K562 (cell line): ENCODE results near the gene PLEKHG4B. TPM values are rescaled to one million over a fixed set of nuclear protein-coding genes. Genes with fewer than 3 reads are reported as not detected.
"Not testable (repeated sequence)": the region's sequence is repeated elsewhere in the genome, so short reads cannot be mapped to it uniquely, and the experiment has no call there.

Source experiments
- ELF2 ChIP-seq: fragments of 250-450 bp; sonication (Bioruptor Pico); IDR thresholded peaks from 2 replicates; pipeline ENCODE4 v1.5.0; 2021; ENCODE audit warnings: mild to moderate bottlenecking
- FOXK2 ChIP-seq, 2 experiments: fragments of 450-650 bp; IDR thresholded peaks in 1 of 2; conservative IDR thresholded peaks in 1 of 2; 2 replicates each; pipeline ENCODE4 v1.6.1; 2016; ENCODE audit warnings: low read depth in 2 of 2, mild to moderate bottlenecking in 1 of 2
- HDAC1 ChIP-seq, 2 experiments: fragments of 450-650 bp; IDR thresholded peaks; 2 replicates each; pipeline ENCODE4 v1.6.1; 2016 to 2017; ENCODE audit warnings: inconsistent platforms in 1 of 2, mild to moderate bottlenecking in 1 of 2, moderate library complexity in 1 of 2
- KLF13 ChIP-seq: fragments of 450-650 bp; IDR thresholded peaks from 2 replicates; pipeline ENCODE4 v1.6.1; 2016; ENCODE audit warnings: missing genetic modification characterization, low read depth, mild to moderate bottlenecking, missing compliant biosample characterization, moderate library complexity, borderline replicate concordance
- MNT ChIP-seq, 2 experiments: fragments of 450-650 bp; conservative IDR thresholded peaks; 2 replicates each; pipeline ENCODE4 v1.6.1; 2017; ENCODE audit warnings: mild to moderate bottlenecking in 2 of 2, moderate library complexity in 2 of 2
- MYC ChIP-seq, 2 experiments: fragments of 250-450 bp in 1 of 2; sonication (Bioruptor Pico) in 1 of 2; IDR thresholded peaks; 2 replicates each; pipeline versions ENCODE4 v1.5.1 to v1.6.1; 2012 to 2021; ENCODE audit warnings: low read depth in 2 of 2, borderline replicate concordance in 1 of 2, improper control_type of control experiment in 1 of 2, low read length in 1 of 2, mild to moderate bottlenecking in 1 of 2, moderate library complexity in 1 of 2
- NBN ChIP-seq: fragments of 450-650 bp; IDR thresholded peaks from 2 replicates; pipeline ENCODE4 v1.6.1; 2016; ENCODE audit warnings: low read depth, mild to moderate bottlenecking
- PHF20 ChIP-seq: fragments of 450-650 bp; IDR thresholded peaks from 2 replicates; pipeline ENCODE4 v1.6.1; 2018; ENCODE audit not compliant: partially characterized antibody
- POLR2AphosphoS5 ChIP-seq: IDR thresholded peaks from 2 replicates; pipeline ENCODE4 v1.6.1; 2011; ENCODE audit warnings: mild to moderate bottlenecking, low read depth, low read length, moderate library complexity; ENCODE audit not compliant: control insufficient read depth, insufficient read depth
- SAFB ChIP-seq: fragments of 200-400 bp; formaldehyde crosslinking; IDR thresholded peaks from 2 replicates; pipeline ENCODE4 v1.6.1; 2017; ENCODE audit warnings: low read depth, low read length, borderline replicate concordance
- TBP ChIP-seq: optimal IDR thresholded peaks from 2 replicates; pipeline ENCODE3; 2011; ENCODE audit warnings: low read depth, low read length, improper control_type of control experiment
- TFAP4 ChIP-seq: sonication (generic); formaldehyde crosslinking; IDR thresholded peaks from 2 replicates; pipeline ENCODE4 v1.8.0; 2022; ENCODE audit warnings: missing genetic modification reagents, mild to moderate bottlenecking, moderate library complexity, borderline replicate concordance
- ZBED1 ChIP-seq: IDR thresholded peaks from 2 replicates; pipeline ENCODE4 v1.6.1; 2014
- ZBTB11 ChIP-seq, 3 experiments: fragments of 200-800 bp in 1 of 3; fragments of 250-450 bp in 1 of 3; fragments of 450-650 bp in 1 of 3; sonication (Bioruptor Pico) in 1 of 3; sonication (Bioruptor generic) in 1 of 3; formaldehyde crosslinking in 1 of 3; IDR thresholded peaks; 2 replicates each; pipeline versions ENCODE4 v1.6.1 to v1.8.0; 2016 to 2022; ENCODE audit warnings: mild to moderate bottlenecking in 2 of 3, missing genetic modification characterization in 2 of 3, missing compliant biosample characterization in 1 of 3, moderate library complexity in 1 of 3
- ZBTB9 ChIP-seq: fragments of 450-650 bp; formaldehyde crosslinking; IDR thresholded peaks from 2 replicates; pipeline ENCODE4 v1.4.0; 2020; ENCODE audit warnings: mild to moderate bottlenecking, moderate library complexity
- ZNF165 ChIP-seq: fragments of 250-450 bp; sonication (Bioruptor Pico); IDR thresholded peaks from 2 replicates; pipeline ENCODE4 v1.4.0; 2020; ENCODE audit warnings: borderline replicate concordance
- polyA plus RNA-seq, 8 experiments: library from polyadenylated mRNA; depleted of rRNA in 4 of 8; stranded (reverse) in 5 of 8; unstranded in 3 of 8; fragments of >200 nt; fragmentation: Nextera tagmentation in 2 of 8; fragmentation: Illumina TruSeq in 1 of 8; extraction: Ambion mirVana in 2 of 8; extraction: Trizol in 1 of 8; gene quantifications; 2 replicates each; pipeline versions ENCODE4 v1.2.1 to v1.2.3, GENCODE V29; 2011 to 2014; ENCODE audit warnings: inconsistent platforms in 1 of 8, missing spikeins in 1 of 8
- total RNA-seq, 7 experiments: library from RNA; depleted of rRNA in 6 of 7; stranded (reverse); fragments of >200 nt in 6 of 7; fragmentation: Illumina TruSeq in 2 of 7; extraction: Trizol in 2 of 7; gene quantifications; 2 replicates each; pipeline versions ENCODE4 v1.2.1 to v1.2.3, GENCODE V29; 2011 to 2021; ENCODE audit warnings: low replicate concordance in 1 of 7

Gene PLEKHG4B
- total and polyA plus RNA-seq, 9 of the 15 experiments (the other 6 are each of a cell fraction or from before 2014, with no cell fraction given), result 0.02 TPM; not detected in 8

- TF ChIP-seq MNT (conservative IDR thresholded peaks at IDR 0.05), result peak; percentile 64 to 75; a peak in 3 of 4 replicates
- TF ChIP-seq ZBTB9 (CRISPR knock-in tag), result 0 out of 2 replicates have a peak, but pooled peaks have one; percentile 38
- peak; percentile 17; the same call in 1 of the 2 replicates for TF ChIP-seq NBN
- TF ChIP-seq KLF13 (tag), result peak; percentile 87
- TF ChIP-seq PHF20, result peak; percentile 66
- peak in 1 of 2 experiments; percentile 79; a peak in 2 of 4 replicates for TF ChIP-seq HDAC1 (IDR thresholded peaks at IDR 0.05)
- TF ChIP-seq FOXK2 (conservative IDR thresholded peaks at IDR 0.05 in 1 of 2, IDR thresholded peaks at IDR 0.05 in 1 of 2; ENCODE audit: low read depth in 2 of 2), result peak; percentile 73 to 79; a peak in 3 of 4 replicates
- 0 out of 2 replicates have a peak, but pooled peaks have one; percentile 38 for TF ChIP-seq POLR2AphosphoS5
- TF ChIP-seq ZBED1, result 0 out of 2 replicates have a peak, but pooled peaks have one; percentile 12
- peak; percentile 35; the same call in 1 of the 2 replicates for TF ChIP-seq TFAP4 (CRISPR knock-in tag)
- 0 out of 2 replicates have a peak, but pooled peaks have one; percentile 16 for TF ChIP-seq ZNF165 (CRISPR knock-in tag)
- TF ChIP-seq ZBTB11 (CRISPR knock-in tag; IDR thresholded peaks at IDR 0.05), result 0 out of 6 replicates have a peak, but pooled peaks of 1 of the 3 experiments have one; percentile 48
- TF ChIP-seq SAFB, result 0 out of 2 replicates have a peak, but pooled peaks have one; percentile 27
- peak; percentile 51 for TF ChIP-seq TBP
- TF ChIP-seq ELF2 (CRISPR knock-in tag), result peak; percentile 55; the same call in 1 of the 2 replicates
- not testable (repeated sequence) for TF ChIP-seq MYC (IDR thresholded peaks at IDR 0.05; ENCODE audit: low read depth, low read length)
- TF ChIP-seq MYC (CRISPR knock-in tag; IDR thresholded peaks at IDR 0.05; ENCODE audit: borderline replicate concordance, low read depth), result 0 out of 2 replicates have a peak, but pooled peaks have one; percentile 26
Observed at GRCh38 chr5:217494-218456, 125.8 kb downstream of the PLEKHG4B start, which contains the start of the genes CCDC127 and SDHA (continued).
